ENCODE results near the gene OR10H3. TPM values are rescaled to one million over a fixed set of nuclear protein-coding genes. Genes with fewer than 3 reads are reported as not detected.

The OR10H3 gene
- total RNA-seq, 1 donor from 2014 or later, result not detected

GRCh38 chr19:15787611-15788155, 49.9 kb downstream of the OR10H3 start, which contains the start of gene OR10H5:
Gene OR10H5, plus strand, starts transcription at chr19:15787661. Its CDS starts 6,388 bp downstream, at chr19:15794049.
- no peak within 1 kb of the TSS for H3K27ac Mint-ChIP-seq
- intact Hi-C loops (cut with micrococcal nuclease), result no loop called here
- H3K9me3 Mint-ChIP-seq, result no peaks in the 10 kb centered on the region
- no peaks in the 10 kb centered on the region for H3K4me1 Mint-ChIP-seq
- DNase-seq, result no peak
- H3K27me3 Mint-ChIP-seq, result peaks cover 2% of the 10 kb centered on the region
- H3K36me3 Mint-ChIP-seq (ENCODE audit: low read depth), result no peaks in the 10 kb centered on the region
- no peak within 1 kb of the TSS for H3K4me3 Mint-ChIP-seq

- no peaks in the 10 kb centered on the region for H3K36me3 Mint-ChIP-seq (ENCODE audit: low read depth)
Measured at GRCh38 chr19:15788594-15789270, 50.9 kb downstream of the OR10H3 start.

GRCh38 chr19:15790096-15790495, 52.3 kb downstream of the OR10H3 start:
- no peaks in the 10 kb centered on the region for H3K9me3 Mint-ChIP-seq
- H3K27me3 Mint-ChIP-seq, result no peaks in the 10 kb centered on the region
- DNase-seq, result no peak
- no peak overlapping the region for H3K27ac Mint-ChIP-seq
- no peak overlapping the region for H3K4me3 Mint-ChIP-seq
- H3K4me1 Mint-ChIP-seq, result no peaks in the 10 kb centered on the region
- intact Hi-C loops (cut with micrococcal nuclease), result no loop called here
- H3K36me3 Mint-ChIP-seq (ENCODE audit: low read depth), result no peaks in the 10 kb centered on the region

More at GRCh38 chr19:15788594-15789270, 50.9 kb downstream of the OR10H3 start:
- Mint-ChIP-seq H3K27ac (no peak overlapping the region), H3K4me3 (no peak overlapping the region), H3K27me3 (no peaks in the 10 kb centered on the region), H3K9me3 (no peaks in the 10 kb centered on the region), H3K4me1 (no peaks in the 10 kb centered on the region)
- no peak for DNase-seq
- intact Hi-C loops (cut with micrococcal nuclease), result no loop called here

Other genes starting within 250 kb of the OR10H3 start
- 0.09 and 0.12 TPM in 2 replicates for gene CYP4F22, start 229.5 kb upstream of the OR10H3 start, total RNA-seq
- not detected in 2 replicates for gene CYP4F8, start 122.8 kb upstream of the OR10H3 start, total RNA-seq
- gene CYP4F3, start 97.1 kb upstream of the OR10H3 start, total RNA-seq, result 0.09 TPM in 1 of 2 replicates, not detected in the other
- not detected in 2 replicates for gene CYP4F12, start 64.9 kb upstream of the OR10H3 start, total RNA-seq
- not detected in 2 replicates for gene OR10H2, start 10.0 kb upstream of the OR10H3 start, total RNA-seq
- gene OR10H5, start 49.7 kb downstream of the OR10H3 start, total RNA-seq, result not detected in 2 replicates
- 0.05 TPM in 1 of 2 replicates, not detected in the other for gene OR10H1, start 77.7 kb downstream of the OR10H3 start, total RNA-seq
- not detected in 2 replicates for gene CYP4F2, start 160.1 kb downstream of the OR10H3 start, total RNA-seq
- gene CYP4F11, start 196.5 kb downstream of the OR10H3 start, total RNA-seq, result not detected in 2 replicates
- gene OR10H4, start 211.0 kb downstream of the OR10H3 start, total RNA-seq, result not detected in 2 replicates

Data from activated CD4-positive, alpha-beta T cell treated with anti-CD3 and anti-CD28 coated beads, Interleukin-2, amount 10 ng/mL, durations not matched to agents 24 days and 14 days (primary cell).